COR-L47 (cell line): ENCODE data around the gene STXBP1.
"Not testable (repeated sequence)": the region's sequence is repeated elsewhere in the genome, so short reads cannot be mapped to it uniquely, and the experiment has no call there.

Experiments used
- DNase-seq: peaks from one replicate; lab custom pipeline; 2025; lab: John Stamatoyannopoulos, UW

STXBP1 gene

DNA sequence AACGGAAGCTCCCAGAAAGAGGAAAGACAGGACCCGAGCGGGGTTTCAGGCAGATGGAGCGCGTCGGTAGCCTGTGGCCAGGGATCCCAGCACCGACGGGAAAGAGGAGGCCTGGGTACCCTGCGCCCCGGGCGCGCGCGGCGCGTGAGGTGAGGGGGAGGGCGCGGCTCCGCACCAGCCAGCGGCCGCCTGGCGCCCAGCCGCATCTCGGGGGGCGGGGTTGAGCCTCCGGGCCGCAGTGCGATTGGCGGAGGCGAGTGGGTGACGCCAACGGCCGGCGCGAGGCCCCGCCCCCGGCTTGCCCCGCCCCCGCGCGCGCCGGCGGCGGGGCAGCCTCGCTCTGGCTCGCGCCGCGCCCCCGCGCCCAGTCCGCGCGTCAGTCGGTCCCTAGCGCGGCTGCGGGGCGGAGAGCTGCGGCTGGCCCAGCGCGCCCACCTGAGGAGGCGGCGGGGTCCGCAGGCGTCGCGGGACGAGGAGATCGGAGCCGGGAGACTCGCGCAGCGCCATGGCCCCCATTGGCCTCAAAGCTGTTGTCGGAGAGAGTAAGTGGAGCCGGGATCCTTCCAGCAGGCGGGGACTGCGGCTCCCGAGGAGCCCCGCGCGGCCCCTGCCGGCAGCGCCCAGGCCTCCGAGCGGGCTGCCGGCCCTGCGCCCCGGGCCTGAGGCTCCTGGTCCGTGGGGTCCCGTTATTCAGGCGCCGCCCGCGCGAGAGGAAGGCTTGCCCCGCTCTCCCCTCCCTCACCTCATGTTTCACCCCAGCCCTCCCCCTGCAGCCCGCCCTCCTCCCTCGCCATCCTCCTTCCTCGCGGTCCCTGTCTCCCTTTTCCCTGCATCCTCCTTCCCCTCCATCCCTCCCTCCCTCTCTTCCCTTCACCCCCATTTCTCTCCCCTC lies at the start of gene STXBP1:
STXBP1 (plus strand) TSS at position 379 of the 892 bp plus-strand sequence; CDS start at position 506, 127 bp downstream.
- peak; percentile 85 for DNase-seq

GRCh38 chr9:127562279-127562796 lies 49.7 kb upstream of the STXBP1 start:
- DNase-seq = no peak

GRCh38 chr9:127562841-127563401 lies 49.2 kb upstream of the STXBP1 start:
- DNase-seq = no peak

DNA sequence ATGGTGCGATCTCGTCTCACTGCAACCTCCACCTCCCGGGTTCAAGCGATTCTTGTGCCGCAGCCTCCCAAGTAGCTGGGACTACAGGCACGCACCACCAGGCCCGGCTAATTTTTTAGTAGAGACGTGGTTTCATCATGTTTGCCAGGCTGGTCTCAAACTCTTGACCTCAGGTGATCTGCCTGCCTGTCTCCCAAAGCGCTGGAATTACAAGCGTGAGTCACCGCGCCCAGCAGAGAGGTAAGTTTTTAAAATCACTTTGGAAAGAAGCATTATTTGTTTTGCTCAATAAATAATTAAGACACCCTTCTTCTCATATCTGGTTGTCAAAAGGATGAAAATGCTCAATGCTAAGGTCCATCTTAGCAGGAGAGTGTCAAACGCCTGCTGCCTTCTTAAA lies 48.5 kb upstream of the STXBP1 start:
- no peak for DNase-seq

DNA sequence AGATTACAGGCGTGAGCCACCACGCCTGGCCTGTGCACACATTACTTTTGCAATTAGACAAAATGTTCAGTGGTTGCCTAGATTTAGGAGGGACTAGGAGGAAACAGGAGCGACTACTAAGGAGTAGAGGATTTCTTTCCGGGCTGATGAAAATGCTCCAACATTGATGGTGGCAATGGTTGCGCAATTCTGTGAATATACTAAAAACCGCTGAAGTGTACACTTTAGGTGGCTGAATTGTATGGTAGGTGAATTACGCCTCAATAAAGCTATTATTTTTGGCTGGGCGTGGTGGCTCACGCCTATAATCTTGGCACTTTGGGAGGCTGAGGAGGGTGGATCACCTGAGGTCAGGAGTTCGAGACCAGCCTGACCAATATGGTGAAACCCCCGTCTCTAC lies 46.8 kb upstream of the STXBP1 start:
- no peak for DNase-seq

DNA sequence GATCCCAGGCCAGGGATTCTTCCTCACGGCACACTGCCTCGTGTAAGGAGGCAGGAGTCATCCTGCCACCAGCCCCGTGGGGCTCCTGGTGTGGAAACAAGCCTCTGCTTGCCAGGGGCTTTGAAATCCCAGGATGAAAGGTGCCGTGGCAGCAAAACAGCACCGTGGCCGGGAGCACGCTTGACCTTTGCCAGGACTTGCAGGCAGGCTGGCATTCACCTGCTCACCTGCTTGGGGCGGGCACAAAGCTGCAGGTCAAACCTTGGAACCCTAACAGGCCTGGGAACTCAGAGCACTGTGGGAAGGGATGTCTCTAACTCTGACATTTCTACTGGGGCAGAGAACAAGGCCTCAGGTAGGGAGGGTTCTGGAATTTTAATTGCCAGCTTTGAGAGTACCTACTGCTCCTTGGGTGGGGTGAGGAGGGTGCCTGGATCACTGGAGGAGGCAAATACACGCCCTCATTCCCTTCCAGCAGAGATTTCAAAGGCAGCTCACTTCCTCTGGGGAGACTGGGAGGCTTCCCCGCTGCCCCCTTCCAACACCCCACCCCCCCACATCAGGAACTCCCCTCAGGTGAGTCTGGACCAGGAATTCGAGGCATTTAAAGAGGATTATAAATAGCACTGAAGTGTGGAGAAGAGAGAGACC lies 45.6 kb upstream of the STXBP1 start:
- DNase-seq = no peak

DNA sequence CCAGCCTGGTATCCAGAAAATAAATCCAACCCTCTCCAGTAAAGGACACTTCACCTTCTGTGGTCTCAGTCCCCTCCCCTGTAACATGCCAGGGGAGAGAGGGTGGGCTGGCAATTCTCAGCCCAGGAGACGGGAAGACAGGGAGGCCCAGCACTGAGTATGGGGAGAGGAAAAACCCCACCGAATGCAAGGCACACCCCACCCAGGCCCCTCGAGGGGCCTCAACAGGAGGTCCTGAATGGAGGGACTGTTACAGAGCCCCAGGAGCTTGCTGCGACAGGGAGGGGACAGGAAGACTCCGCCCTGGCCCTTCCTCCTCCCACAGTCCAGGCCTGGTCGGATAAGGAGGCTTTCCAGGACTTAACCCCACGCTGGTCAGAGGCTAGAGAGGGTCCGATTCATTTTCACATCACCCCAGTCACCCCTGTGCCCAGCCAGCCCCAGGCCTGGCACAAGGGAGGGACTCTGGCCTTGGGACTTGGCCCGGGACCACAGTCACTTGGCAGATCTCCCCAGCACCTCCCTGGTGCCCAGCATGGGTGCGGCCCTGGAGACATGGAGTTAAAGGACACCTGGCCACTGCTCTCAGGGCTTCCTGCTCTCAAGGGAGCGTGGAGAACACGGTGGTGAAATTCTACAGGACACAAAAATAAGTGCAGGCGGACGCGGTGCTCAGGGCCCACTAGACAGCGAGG lies 44.9 kb upstream of the STXBP1 start:
- DNase-seq = no peak

- no peak for DNase-seq
Observed at GRCh38 chr9:127567730-127568617, 44.1 kb upstream of the STXBP1 start.

- DNase-seq = no peak
Observed at GRCh38 chr9:127568618-127568970, 43.5 kb upstream of the STXBP1 start.

DNA sequence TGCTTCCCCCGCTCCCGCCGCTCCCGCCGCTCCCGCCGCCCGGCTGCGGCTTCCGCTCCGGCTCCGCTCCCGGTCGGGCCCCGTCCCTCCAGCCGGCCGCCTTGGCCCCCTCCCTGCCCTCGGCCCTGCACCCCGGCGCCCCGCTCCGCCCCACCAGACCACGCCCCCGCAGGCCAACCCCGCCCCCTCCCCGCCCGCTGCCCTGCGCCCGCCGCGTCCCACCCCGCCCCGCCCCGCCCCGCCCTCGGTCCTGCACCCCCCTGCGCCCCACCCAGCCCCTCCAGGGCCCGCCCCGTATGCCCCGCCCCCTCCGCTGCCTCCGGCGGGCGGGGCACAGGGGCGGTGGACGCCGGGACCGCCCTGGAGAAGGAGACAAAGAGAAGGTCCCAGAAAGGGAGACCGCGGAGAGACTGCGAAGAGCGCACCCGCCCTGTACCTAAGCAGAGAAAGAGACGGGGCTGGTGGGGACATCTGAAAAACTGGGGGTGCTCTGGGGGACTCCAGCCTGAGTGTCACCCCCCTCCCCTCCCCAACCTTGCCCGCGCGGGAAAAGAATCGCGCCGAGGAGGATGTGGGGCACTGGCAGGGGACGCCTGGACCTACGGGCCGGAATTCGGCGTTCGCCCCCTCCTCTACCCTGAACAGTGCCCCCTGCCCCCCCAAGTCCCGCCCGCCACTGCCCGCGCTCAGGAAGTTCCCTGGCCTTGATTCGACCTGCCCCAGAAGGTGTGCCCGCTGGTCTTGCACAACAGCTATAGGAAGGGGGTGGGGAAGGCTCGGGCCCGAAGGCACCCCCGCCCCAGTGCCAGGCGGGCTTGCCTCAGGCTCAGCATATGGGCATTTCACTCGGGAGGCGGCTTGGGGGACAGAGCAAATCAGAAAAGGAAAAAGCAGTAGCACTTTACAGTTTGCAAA lies 42.8 kb upstream of the STXBP1 start:
- DNase-seq = peak; percentile 77

GRCh38 chr9:127569886-127570401 lies 42.1 kb upstream of the STXBP1 start:
- peak; percentile 23 for DNase-seq

GRCh38 chr9:127570533-127571111 lies 41.5 kb upstream of the STXBP1 start:
- no peak for DNase-seq

- DNase-seq = no peak
Observed at GRCh38 chr9:127571971-127572370, 40.1 kb upstream of the STXBP1 start.

- no peak for DNase-seq
Observed at GRCh38 chr9:127572961-127573721, 38.9 kb upstream of the STXBP1 start.

DNA sequence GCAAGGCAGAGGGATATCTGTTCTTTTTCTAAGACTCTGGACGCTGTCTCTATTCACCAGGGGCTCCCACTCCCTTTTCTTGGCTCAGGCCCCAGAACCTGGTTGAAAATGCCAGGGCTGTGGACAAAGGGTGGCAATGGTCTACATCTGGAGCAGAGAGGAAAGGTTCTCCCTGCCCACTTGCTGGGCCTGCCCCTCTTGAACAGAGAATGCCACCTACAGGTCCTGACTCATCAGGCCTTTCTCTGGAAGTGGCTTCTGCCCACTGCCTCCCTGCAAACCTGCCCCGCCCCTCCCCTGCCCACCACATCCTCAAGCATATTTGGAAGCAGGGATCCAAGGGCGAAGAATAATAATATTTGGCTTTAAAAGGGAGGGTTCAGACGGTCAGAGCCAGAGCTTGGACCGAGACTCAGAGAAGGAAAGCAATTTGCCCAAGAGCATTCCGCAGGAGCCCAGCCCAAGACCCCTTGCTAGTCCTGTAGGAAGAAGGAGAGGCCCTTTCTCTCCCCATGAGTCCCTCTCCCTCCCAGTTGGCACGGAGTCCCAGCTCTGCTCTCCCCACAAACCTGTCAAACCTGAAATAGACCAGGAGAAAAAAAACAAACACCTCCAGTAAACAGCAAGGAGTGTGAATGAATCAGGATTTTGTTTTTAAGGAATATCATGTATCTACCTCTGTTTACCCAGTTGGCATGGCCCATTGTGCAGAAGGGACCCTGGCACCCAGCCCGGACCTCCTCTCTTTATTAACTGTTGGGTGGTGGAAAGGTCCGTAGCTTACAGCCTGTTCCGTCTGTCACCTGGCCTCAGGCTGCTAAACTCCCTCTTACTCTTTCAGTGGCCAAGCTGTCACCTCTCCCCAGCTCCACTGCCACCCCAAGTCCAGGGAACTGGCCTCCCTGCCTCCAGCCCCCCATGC lies 37.7 kb upstream of the STXBP1 start:
- peak; percentile 97 for DNase-seq

DNA sequence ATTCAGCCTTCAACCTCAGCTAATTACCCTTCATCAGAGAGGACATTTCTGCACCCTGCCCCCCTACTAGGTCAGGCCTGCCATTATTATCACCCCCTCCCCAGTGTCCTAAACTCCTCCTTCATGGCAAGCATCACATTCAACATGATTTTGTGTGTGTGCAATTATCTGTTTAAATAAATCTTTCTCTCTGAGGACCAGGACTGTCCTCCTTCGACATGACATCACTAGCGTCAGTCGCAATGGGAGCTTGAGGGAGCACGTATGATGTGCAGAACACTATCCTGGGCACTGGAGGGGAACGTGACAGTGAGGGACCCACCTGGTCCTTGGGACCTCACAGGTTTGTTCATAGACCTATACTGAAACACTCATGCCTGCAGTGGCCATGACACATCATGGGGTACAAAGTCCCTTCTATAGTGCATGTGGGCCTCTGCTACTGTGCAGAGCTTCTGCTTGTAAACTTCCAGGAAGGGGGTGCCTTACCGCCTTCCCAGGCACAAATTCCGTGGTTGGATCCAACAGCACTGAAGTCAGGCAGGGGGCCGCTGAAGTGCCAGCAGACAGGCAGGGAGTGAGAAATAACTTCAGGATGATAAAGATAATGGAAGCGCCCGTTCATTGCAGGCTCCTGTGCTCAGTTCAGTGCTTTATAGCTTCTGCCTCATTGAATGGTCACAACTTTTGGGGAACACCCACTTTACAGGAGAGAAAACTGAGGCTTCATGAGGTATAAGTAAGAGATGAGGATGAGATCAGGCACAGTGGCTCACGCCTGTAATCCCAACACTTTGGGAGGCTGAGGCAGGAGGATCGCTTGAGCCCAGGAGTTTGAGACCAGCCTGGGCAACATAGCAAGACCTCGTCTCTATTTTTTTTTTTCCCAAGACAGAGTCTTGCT lies 36.0 kb upstream of the STXBP1 start:
- DNase-seq = no peak

GRCh38 chr9:127577194-127577593 lies 34.9 kb upstream of the STXBP1 start:
- DNase-seq = not testable (repeated sequence)
